Right atrium auricular region (tissue), 2 donors: ENCODE measurements around the gene TSPAN8. TPM values are rescaled to one million over a fixed set of nuclear protein-coding genes. Genes with fewer than 3 reads are reported as not detected.

Experiments used
- DNase-seq: peaks from one replicate; pipeline ENCODE4 v3.0.0-alpha.2; 2019; ENCODE audit warnings: low spot score
- H3K27ac ChIP-seq, 2 donors: fragments of 200-600 bp; sonication (generic); 1 replicate in 1 of 2; 2 replicates in 1 of 2; pipeline ENCODE4 v1.5.1; 2016 to 2019
- H3K27me3 ChIP-seq, 2 donors: fragments of 200-600 bp; sonication (generic); one replicate each; pipeline versions ENCODE4 v1.5.1 to v1.6.0; 2017 to 2019
- H3K36me3 ChIP-seq: fragments of 200-600 bp; sonication (generic); one replicate; pipeline ENCODE4 v1.5.1; 2016
- H3K4me1 ChIP-seq, 2 donors: fragments of 200-600 bp; sonication (generic); one replicate each; pipeline versions ENCODE4 v1.5.1 to v1.6.0; 2017 to 2019
- H3K4me3 ChIP-seq, 2 donors: fragments of 200-600 bp; sonication (generic); 1 replicate in 1 of 2; 2 replicates in 1 of 2; pipeline ENCODE4 v1.5.1; 2017 to 2019; ENCODE audit warnings: mild to moderate bottlenecking in 1 of 2, moderate library complexity in 1 of 2
- H3K9me3 ChIP-seq, 2 donors: fragments of 200-600 bp; sonication (generic); one replicate each; pipeline ENCODE4 v1.5.1; 2019
- CTCF ChIP-seq, 2 donors: fragments of 200-600 bp; sonication (generic); IDR thresholded peaks; one replicate each; pipeline ENCODE4 v1.5.1; 2019; ENCODE audit warnings: antibody characterized with exemption in 2 of 2
- total RNA-seq, 2 donors: library from RNA; depleted of rRNA; stranded (reverse); fragments of >200 nt; gene quantifications; one replicate each; pipeline ENCODE4 v1.1.0, GENCODE V29; 2016

Gene TSPAN8
- total RNA-seq, 2 donors from 2014 or later: 2.2 to 2.8 TPM

- TF ChIP-seq CTCF (IDR thresholded peaks at IDR 0.05): no peak
- H3K4me1 ChIP-seq: no peaks in the 10 kb centered on the region
- no peak overlapping the region for H3K27ac ChIP-seq
- no peaks in the 10 kb centered on the region for H3K27me3 ChIP-seq
- H3K36me3 ChIP-seq: no peaks in the 10 kb centered on the region
- no peak overlapping the region for H3K4me3 ChIP-seq
- H3K9me3 ChIP-seq: peaks cover 0 to 17% of the 10 kb centered on the region in 2 donors
- no peak for DNase-seq
Observed at GRCh38 chr12:71107936-71108335, 49.9 kb downstream of the TSPAN8 start.

DNA sequence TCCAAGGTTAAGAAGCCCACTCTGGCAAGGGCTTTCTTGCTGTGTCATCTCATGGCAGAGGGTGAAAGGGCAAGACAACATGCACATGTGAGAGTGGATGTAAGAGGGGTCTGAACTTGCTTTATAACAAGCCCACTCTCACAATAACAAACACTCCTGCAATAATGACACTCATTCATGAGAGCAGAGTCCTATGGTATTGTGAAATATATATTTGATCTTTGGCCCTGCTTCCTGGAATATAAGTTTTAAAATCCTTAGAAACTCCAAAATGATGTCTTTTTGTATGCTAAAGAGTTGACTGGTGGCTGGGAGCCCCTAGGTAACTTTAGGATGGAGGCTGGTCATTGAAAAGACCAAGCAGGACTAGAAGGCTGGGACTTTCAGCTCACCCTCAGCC, 51.8 kb downstream of the TSPAN8 start:
- Histone ChIP-seq H3K4me3 (no peak overlapping the region), H3K36me3 (no peaks in the 10 kb centered on the region), H3K4me1 (no peaks in the 10 kb centered on the region), H3K27me3 (no peaks in the 10 kb centered on the region), H3K9me3 (peaks cover 0 to 17% of the 10 kb centered on the region in 2 donors), H3K27ac (no peak overlapping the region)
- no peak for TF ChIP-seq CTCF (IDR thresholded peaks at IDR 0.05)
- DNase-seq: no peak

GRCh38 chr12:71092290-71092689, 65.5 kb downstream of the TSPAN8 start:
- H3K4me1 ChIP-seq: no peaks in the 10 kb centered on the region
- H3K36me3 ChIP-seq: no peaks in the 10 kb centered on the region
- no peak for DNase-seq
- no peak for TF ChIP-seq CTCF (IDR thresholded peaks at IDR 0.05)
- H3K4me3 ChIP-seq: no peak overlapping the region
- H3K27ac ChIP-seq: no peak overlapping the region
- no peaks in the 10 kb centered on the region for H3K27me3 ChIP-seq
- peaks cover 0 to 38% of the 10 kb centered on the region in 2 donors for H3K9me3 ChIP-seq

GRCh38 chr12:71090971-71091370, 66.8 kb downstream of the TSPAN8 start:
- Histone ChIP-seq H3K9me3 (peaks cover 0 to 38% of the 10 kb centered on the region in 2 donors), H3K4me3 (no peak overlapping the region), H3K36me3 (no peaks in the 10 kb centered on the region), H3K27ac (no peak overlapping the region), H3K4me1 (no peaks in the 10 kb centered on the region), H3K27me3 (no peaks in the 10 kb centered on the region)
- TF ChIP-seq CTCF (IDR thresholded peaks at IDR 0.05): no peak
- DNase-seq: no peak

DNA sequence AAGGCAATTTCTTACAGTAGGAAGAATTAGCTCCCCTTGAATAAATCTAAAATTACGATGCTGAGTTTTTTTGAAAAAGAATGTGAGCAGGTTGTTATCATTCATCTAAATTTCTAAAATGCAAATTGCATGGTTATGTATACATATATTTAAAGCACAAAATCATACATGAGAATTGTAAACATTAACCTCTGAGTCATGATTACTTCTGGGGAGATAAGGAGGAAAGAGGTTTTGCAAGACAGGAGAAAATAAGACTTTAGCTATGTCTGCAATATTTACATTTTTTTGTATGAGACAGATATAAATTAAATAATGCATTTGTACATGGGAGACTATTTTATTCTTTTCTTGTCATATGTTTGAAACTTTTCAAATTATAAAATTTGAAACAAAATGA, 72.2 kb downstream of the TSPAN8 start:
- H3K27ac ChIP-seq: no peak overlapping the region
- TF ChIP-seq CTCF (IDR thresholded peaks at IDR 0.05): no peak

GRCh38 chr12:71075743-71076142, 82.1 kb downstream of the TSPAN8 start:
- H3K36me3 ChIP-seq: no peaks in the 10 kb centered on the region
- H3K27ac ChIP-seq: no peak overlapping the region
- H3K4me1 ChIP-seq: no peaks in the 10 kb centered on the region
- no peak for TF ChIP-seq CTCF (IDR thresholded peaks at IDR 0.05)
- H3K4me3 ChIP-seq: no peak overlapping the region
- no peak for DNase-seq
- no peaks in the 10 kb centered on the region for H3K27me3 ChIP-seq
- H3K9me3 ChIP-seq: no peaks in the 10 kb centered on the region

More for the DNA sequence above, 72.2 kb downstream of the TSPAN8 start:
- Histone ChIP-seq H3K36me3 (no peaks in the 10 kb centered on the region), H3K27me3 (no peaks in the 10 kb centered on the region), H3K4me1 (no peaks in the 10 kb centered on the region), H3K4me3 (no peak overlapping the region), H3K9me3 (peaks cover 0 to 19% of the 10 kb centered on the region in 2 donors)
- DNase-seq: no peak
